NAMALWA (cell line): ENCODE measurements around the gene FRMPD2.
"Not testable (repeated sequence)": the region's sequence is repeated elsewhere in the genome, so short reads cannot be mapped to it uniquely, and the experiment has no call there.

Source experiments
- DNase-seq: peaks from one replicate; pipeline ENCODE4 v3.0.0-alpha.2; 2015; ENCODE audit warnings: low spot score

FRMPD2 gene

GRCh38 chr10:48233559-48234005, 40.9 kb downstream of the FRMPD2 start:
- no peak for DNase-seq

- no peak for DNase-seq
These were observed 41.6 kb downstream of the FRMPD2 start for GRCh38 chr10:48232717-48233447.

DNA sequence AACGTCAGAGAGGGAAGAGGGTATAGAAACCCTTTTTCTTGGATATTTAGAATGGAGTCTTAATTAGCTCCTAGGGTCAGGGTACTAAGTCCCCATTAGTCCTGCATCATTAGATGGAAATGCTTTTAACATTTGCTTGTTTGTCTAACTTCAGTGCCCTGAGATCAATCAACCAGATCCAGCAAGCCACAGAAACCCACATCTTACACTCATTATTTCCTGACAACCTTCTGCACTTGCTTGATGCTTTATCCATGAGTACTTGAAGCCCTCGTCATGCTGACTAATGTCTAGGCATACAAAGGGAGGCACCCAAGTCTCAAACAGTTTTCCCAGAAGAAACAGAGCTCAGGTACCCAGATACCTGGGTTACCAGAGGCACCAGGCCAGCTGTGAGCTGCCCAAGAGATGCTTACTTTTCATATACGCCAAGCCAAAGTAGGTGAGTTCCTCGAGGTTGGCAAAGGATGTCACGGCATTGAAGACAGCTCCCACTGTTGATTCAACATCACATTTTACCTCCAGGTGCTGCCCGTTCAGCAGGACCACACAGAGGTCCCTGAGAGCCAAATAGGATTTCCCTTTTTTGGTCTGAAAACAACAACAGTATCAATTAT, 42.7 kb downstream of the FRMPD2 start:
- no peak for DNase-seq

DNA sequence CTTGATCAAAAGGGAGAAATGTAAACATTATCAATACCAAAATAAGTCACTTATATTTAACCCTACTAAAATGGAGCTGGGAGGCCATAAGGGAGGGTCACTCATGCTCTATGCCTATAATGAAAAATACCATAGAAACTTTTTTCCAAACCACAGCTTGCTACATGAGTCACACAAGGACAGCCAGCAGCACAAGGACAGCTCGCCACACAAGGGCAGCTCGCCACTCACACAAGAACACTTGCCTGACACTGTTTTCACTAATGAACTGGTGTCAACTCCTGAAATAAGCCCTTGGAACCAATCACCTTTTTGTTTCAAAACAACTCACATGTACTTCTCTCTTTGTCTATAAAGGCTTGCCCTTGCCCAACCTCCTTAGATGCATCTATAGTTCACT, 43.3 kb downstream of the FRMPD2 start:
- no peak for DNase-seq

- DNase-seq: no peak
These were observed 47.3 kb downstream of the FRMPD2 start for GRCh38 chr10:48227213-48227612.

- no peak for DNase-seq
These were observed 49.4 kb downstream of the FRMPD2 start for GRCh38 chr10:48224979-48225560.

DNA sequence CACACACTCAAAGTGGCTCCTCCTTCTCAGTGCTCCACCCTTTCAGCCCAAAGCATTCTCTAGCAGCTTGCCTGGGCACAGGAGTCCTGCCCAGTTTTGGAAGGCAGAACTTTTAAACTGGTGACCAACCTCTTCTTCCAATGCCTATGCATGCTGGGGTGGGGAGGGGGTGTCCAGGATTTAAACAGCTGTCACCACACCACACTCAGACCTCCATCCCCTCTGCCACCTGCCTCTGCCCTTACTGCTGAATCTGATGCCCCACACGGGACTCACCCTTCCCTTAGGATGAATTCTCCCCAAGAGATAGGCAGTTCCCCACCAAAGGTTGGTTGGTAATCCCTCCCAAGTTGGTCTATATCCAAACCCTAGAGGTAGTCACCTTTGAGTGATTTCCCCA, 50.2 kb downstream of the FRMPD2 start:
- DNase-seq: no peak

- DNase-seq: no peak
These were observed 52.7 kb downstream of the FRMPD2 start for GRCh38 chr10:48221814-48222213.

DNA sequence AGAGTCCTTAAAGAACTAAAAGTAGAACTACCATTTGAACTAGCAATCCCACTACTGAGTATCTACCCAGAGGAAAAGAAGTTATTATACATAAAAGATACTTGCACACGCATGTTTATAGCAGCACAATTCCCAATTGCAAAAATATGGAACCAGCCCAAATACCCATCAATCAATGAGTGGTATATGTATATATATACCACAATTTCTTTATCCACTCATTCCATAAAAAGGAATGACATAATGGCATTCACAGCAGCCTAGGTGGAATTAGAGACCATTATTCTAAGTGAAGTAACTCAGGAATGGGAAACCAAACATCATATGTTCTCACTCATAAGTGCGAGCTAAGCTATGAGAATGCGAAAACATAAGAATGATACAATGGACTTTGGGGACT, 53.5 kb downstream of the FRMPD2 start:
- not testable (repeated sequence) for DNase-seq

DNA sequence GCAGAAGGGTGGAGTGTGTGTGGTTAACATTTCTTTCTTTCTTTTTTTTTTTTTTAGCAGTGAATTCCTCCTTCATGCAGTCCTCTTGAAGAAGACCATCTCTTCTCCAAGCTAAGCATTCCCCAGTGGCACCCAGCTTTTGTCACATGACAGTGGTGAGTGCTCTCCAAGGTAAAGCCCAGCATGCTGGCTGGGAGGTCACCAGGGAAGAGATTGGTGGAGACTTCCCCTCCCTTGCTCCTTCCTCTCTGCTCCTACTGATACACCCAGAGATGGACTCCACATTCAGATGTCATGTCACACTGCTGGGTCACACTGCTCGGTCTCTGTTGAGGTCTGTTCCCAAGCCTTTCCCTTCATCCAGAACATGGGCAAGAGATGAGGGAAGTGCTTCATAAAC, 55.3 kb downstream of the FRMPD2 start:
- no peak for DNase-seq

DNA sequence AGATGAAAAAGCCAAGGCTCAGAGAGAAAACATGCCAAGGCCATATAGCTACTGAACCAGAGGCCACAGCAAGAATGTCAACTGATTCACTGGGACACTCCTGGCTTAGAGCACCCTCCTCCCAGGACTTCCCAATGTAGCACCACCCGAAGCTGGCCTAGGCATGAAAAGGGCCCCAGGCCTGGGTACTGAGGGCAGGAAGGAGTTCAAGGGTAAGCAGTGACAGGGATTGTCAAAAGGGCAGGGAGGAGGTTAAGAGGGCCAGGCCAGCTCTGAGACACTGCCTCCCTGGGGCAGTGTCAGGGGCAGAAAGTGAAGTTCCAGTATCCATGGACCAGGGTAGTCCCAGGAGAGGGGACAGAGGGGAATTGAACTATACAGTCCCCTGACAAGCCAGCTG, 57.8 kb downstream of the FRMPD2 start:
- DNase-seq: no peak

DNA sequence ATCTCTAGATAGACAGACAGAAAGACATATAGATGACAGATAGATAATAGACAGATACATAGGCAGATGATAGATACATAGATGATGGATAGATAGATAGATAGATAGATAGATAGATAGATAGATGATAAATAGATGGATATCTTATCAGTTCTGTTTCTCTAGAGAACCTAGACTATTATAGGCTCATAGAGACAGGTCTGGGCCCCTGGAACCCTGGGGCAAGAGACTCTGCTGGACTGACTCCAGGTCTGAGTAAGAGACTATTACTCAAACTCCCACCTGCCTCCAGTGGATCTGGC, 58.3 kb downstream of the FRMPD2 start:
- DNase-seq: no peak

DNA sequence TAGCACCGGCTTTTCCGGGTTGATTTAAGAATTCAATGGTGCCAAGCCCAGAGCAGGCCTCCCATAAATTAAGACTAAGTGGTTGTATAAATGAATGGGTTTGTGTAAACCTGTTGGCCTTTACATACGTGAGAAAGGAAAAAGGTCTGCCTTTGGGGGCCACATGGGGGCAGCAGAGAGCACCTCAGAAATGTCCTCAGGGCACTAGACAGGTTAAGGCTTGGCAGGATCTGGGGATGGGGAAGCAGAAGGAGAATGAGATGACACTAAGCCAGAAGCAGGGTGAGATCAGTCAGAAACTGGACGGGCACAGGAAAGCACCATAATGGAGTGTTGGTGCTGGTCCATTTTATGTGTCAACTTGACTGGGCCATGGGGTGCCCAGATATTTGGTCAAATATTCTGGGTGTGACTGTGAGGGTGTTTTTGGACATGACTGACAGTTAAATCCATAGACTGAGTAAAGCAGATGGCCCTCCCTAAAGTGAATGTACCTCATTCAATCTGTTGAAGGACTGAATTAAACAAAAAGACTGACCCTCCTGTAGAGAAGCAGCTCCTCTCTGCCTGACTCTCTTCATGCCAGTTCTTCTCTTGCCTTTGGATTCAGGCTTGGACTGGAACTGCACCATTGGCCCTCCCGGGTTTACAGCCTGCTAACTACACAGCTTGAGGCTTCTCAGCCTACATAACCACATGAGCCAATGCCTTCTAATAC, 58.9 kb downstream of the FRMPD2 start:
- DNase-seq: peak; percentile 60

GRCh38 chr10:48214716-48215485, 59.6 kb downstream of the FRMPD2 start:
- DNase-seq: no peak

GRCh38 chr10:48213047-48213446, 61.4 kb downstream of the FRMPD2 start:
- no peak for DNase-seq

DNA sequence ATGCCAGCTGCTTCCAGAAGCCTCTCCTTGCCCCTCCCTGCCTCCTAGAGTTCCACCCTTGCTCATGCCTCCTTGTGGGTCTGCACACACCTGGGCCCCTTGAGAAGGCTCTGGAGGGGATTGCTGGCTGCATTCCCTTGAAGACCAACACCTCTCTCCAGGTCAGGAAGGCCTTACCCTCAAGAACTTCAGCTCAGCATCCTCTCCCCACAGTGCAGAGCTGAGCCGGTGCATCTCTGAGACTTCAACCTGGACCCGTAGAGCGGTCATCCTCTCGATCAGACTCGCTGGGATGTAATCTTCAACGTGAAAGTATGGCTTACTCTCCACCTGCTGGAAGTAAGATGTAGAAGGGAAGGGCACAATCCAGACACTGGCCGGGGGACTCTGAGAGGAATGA, 62.7 kb downstream of the FRMPD2 start:
- DNase-seq: no peak

DNA sequence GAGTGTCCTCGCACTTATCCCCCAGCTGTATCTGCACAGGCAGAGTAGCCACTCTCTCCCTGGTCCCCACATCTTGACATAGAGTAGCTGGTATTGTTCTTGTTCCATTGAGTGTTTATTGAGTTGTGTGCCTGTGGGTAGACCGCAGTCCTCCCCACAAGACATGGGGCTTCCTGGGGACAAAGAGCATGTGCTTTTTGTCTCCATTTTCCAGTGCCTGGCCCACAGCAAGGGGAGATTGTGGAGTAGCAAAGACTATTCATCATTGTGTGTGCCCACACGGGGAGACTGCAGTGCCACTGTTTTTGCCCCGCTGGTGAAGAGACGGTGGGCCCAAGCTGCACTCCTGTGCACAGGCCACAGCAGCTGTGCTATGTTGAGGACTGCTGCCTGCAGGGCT, 63.5 kb downstream of the FRMPD2 start:
- DNase-seq: no peak

GRCh38 chr10:48210391-48210790, 64.1 kb downstream of the FRMPD2 start:
- DNase-seq: no peak

DNA sequence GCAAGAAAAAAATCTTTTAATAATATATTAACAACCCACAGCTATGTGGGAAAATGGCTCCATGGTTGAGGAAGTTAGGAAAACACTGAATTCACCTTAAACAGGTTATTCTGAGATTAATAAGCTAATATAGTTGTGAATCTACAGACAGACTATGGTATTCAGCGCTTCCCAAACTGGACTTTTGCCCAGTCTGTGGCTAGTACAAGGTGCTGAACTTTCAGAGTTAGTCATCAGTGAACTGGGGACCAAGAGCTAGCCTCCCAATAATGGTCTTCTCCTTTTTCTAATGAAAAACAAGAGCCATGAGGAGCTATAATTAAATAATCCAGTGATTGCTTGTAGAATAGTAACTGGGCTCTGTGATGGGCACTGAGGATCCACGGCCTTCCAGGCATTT, 65.3 kb downstream of the FRMPD2 start:
- DNase-seq: no peak

- DNase-seq: no peak
These were observed 66.6 kb downstream of the FRMPD2 start for GRCh38 chr10:48207853-48208252.

DNA sequence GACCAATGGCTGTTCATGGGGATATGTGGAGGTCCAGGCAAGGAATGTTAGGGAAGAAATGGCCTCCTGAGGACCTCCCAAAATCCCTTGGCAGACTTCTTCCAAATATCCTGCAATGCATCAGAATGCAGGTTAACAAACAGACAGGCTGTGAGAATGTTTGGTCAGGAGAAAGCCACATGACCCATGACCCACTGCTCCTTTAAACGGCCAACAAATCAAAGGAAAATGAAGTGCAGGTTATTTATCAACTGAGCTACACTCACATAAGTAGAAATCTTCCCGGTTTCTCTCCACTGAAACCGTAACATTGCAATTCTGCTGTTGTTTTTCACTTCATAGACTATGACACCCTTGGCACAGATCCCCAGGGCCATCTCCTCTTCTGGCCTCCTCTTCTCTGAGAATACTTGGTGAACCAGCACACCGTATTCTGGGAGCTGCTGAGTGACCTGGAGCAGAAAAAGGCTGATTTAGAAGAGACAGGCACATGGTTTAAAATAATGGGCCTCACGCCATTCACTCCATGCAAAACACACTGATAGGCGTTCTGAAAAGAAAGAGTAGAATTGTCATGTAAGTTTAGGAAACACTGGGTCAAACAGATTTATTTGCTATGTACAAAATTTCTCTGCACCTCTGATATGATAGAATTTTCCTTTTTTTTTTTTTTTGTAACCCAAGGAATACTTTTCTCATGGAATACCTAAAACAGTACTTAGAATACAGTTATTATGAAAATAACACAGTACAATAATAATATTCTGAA, 67.8 kb downstream of the FRMPD2 start:
- DNase-seq: no peak

- DNase-seq: no peak
These were observed 68.6 kb downstream of the FRMPD2 start for GRCh38 chr10:48205918-48206317.
